ENCODE data around the gene CCDC152.

DNA sequence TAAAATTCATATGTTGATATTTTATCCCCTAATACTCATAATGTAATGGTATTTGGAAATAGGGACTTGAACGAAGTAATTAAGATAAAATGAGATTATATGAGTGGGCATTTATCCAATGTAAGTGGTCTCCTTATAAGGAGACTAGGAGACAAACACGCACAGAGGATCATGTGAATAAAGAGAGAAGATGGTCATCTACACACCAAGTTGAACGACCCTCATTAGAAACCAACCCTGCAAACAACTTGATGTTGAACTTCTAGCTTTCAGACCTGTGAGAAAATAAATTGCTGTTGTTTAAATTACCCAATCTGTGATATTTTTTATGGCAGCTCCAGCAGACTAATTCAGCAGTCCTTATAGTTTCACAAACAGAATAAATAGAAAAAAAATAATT lies 82.6 kb downstream of the CCDC152 start:
- TF ChIP-seq, protein P1, sequence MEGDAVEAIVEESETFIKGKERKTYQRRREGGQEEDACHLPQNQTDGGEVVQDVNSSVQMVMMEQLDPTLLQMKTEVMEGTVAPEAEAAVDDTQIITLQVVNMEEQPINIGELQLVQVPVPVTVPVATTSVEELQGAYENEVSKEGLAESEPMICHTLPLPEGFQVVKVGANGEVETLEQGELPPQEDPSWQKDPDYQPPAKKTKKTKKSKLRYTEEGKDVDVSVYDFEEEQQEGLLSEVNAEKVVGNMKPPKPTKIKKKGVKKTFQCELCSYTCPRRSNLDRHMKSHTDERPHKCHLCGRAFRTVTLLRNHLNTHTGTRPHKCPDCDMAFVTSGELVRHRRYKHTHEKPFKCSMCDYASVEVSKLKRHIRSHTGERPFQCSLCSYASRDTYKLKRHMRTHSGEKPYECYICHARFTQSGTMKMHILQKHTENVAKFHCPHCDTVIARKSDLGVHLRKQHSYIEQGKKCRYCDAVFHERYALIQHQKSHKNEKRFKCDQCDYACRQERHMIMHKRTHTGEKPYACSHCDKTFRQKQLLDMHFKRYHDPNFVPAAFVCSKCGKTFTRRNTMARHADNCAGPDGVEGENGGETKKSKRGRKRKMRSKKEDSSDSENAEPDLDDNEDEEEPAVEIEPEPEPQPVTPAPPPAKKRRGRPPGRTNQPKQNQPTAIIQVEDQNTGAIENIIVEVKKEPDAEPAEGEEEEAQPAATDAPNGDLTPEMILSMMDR (IDR thresholded peaks at IDR 0.05; ENCODE audit: borderline replicate concordance, extremely low read depth, low read length, poor library complexity, severe bottlenecking), result no peak
- no peak for TF ChIP-seq EZH2 (IDR thresholded peaks at IDR 0.05; ENCODE audit: borderline replicate concordance, low read depth, low read length, severe bottlenecking)
